PC-9 (cell line): ENCODE data around the gene SYTL2. TPM values are rescaled to one million over a fixed set of nuclear protein-coding genes. Genes with fewer than 3 reads are reported as not detected.

Experiments used
- BruUV-seq: library from RNA; stranded (reverse); fragments of 400-500 nt; replicated peaks from 2 replicates; lab custom pipeline; 2021; lab: Mats Ljungman, UMichigan
- CTCF ChIA-PET: fragments of 300-600 bp; sonication (Branson Sonifier 250); formaldehyde crosslinking; loops from one replicate; lab custom pipeline; 2022; ENCODE audit warnings: antibody characterized with exemption; lab: Charles Lee
- POLR2A ChIA-PET: fragments of 300-600 bp; sonication (Branson Sonifier 250); formaldehyde crosslinking; loops from one replicate; lab custom pipeline; 2022; ENCODE audit warnings: antibody characterized with exemption; ENCODE audit not compliant: unreplicated experiment; lab: Charles Lee
- DNase-seq, 2 experiments: peaks; one replicate each; pipeline versions ENCODE4 v3.0.0 to v3.0.0-alpha.2; 2015 to 2022; ENCODE audit warnings: mixed read lengths in 1 of 2
- H2AFZ ChIP-seq: fragments of 200-600 bp; sonication (generic); 2 replicates; pipeline ENCODE4 v1.8.1; 2017; ENCODE audit warnings: antibody characterized with exemption
- H3F3A ChIP-seq: fragments of 200-600 bp; sonication (generic); 2 replicates; pipeline ENCODE4 v1.8.1; 2017; ENCODE audit warnings: antibody characterized with exemption, mild to moderate bottlenecking, low read depth; ENCODE audit not compliant: insufficient read depth
- H3K27ac ChIP-seq: fragments of 200-600 bp; sonication (generic); 2 replicates; pipeline ENCODE4 v1.6.1; 2016; ENCODE audit warnings: mixed run types
- H3K27me3 ChIP-seq: fragments of 200-600 bp; sonication (generic); 2 replicates; pipeline ENCODE4 v1.6.1; 2016; ENCODE audit warnings: low read depth, mixed run types; ENCODE audit not compliant: insufficient read depth
- H3K36me3 ChIP-seq: fragments of 200-600 bp; sonication (generic); 2 replicates; pipeline ENCODE4 v1.6.1; 2016; ENCODE audit warnings: low read depth, mixed run types
- H3K4me1 ChIP-seq: fragments of 200-600 bp; sonication (generic); replicated peaks from 2 replicates; pipeline ENCODE4 v1.6.1; 2016; ENCODE audit warnings: mixed run types; ENCODE audit not compliant: insufficient read depth
- H3K4me2 ChIP-seq: fragments of 200-600 bp; sonication (generic); 2 replicates; pipeline ENCODE4 v1.6.1; 2017; ENCODE audit warnings: mixed run types
- H3K4me3 ChIP-seq: fragments of 200-600 bp; sonication (generic); 2 replicates; pipeline ENCODE4 v1.6.1; 2016; ENCODE audit warnings: mixed run types
- H3K79me2 ChIP-seq: fragments of 200-600 bp; sonication (generic); 2 replicates; pipeline ENCODE4 v1.6.1; 2017; ENCODE audit warnings: low read depth, mixed run types
- H3K9me2 ChIP-seq: fragments of 200-600 bp; sonication (generic); 2 replicates; pipeline ENCODE4 v1.8.1; 2017; ENCODE audit warnings: mild to moderate bottlenecking; ENCODE audit not compliant: insufficient read depth
- H3K9me3 ChIP-seq: fragments of 200-600 bp; sonication (generic); 2 replicates; pipeline ENCODE4 v1.8.1; 2016; ENCODE audit warnings: low read depth; ENCODE audit not compliant: insufficient read depth
- H4K20me1 ChIP-seq: fragments of 200-600 bp; sonication (generic); 2 replicates; pipeline ENCODE4 v1.8.1; 2017; ENCODE audit not compliant: insufficient read depth
- EZH2 ChIP-seq: fragments of 200-600 bp; sonication (generic); IDR thresholded peaks from 2 replicates; pipeline ENCODE4 v1.8.0; 2017; ENCODE audit warnings: antibody characterized with exemption, low read depth
- intact Hi-C: fragments of 100-400 bp; cut with micrococcal nuclease; formaldehyde crosslinking; loops from one replicate; pipeline ENCODE4 v1.10.0; 2022; ENCODE audit not compliant: unreplicated experiment
- total RNA-seq: library from RNA; stranded (reverse); gene quantifications from 2 replicates; pipeline ENCODE4 v1.2.3, GENCODE V29; 2021
- TF ChIP-seq, protein P1 (sequence below): fragments of 200-600 bp; sonication (generic); conservative IDR thresholded peaks from 2 replicates; pipeline ENCODE4 v1.6.1; 2017; ENCODE audit warnings: mixed run types, antibody characterized with exemption, mild to moderate bottlenecking, moderate library complexity

Gene SYTL2
- total RNA-seq, 1 experiment from 2014 or later = 13.3 TPM

DNA sequence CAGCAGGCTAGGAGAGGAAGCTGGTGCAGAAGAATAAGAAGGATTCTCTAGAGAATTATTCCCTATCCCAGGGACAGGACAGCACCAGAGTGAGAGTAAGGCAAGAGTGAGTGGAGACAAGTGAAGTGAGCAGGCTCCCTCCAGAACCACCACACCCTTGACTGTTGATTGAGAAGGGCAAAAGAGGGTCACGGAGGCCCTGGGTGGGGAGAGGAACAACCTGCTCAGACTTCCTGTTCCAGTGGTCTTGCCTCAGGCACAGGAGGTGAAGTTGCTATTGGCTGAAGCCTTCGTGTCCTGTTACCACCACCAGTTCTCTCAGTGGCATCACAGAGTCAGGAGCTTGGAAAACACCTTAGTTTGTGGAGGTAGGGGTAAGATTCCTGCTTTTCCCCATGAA is 73.2 kb downstream of the SYTL2 start:
- H3K9me3 ChIP-seq = no peaks in the 10 kb centered on the region
- ChIA-PET CTCF (interaction anchor here (0.6 kb wide), 1 partner anchor 22 kb away, joined by 4 read pairs; no protein-coding TSS in a partner anchor), POLR2A (no interaction called here)
- peak; percentile 68 to 90 for DNase-seq
- H3K4me3 ChIP-seq = peak overlapping the region; percentile 32; the same call in 1 of the 2 replicates
- H4K20me1 ChIP-seq = no peaks in the 10 kb centered on the region
- H3K36me3 ChIP-seq = 0 out of 2 replicates have a peak, but pooled peaks cover 9% of the 10 kb centered on the region
- peaks cover 37% of the 10 kb centered on the region for H3F3A ChIP-seq
- no peaks in the 10 kb centered on the region for H3K9me2 ChIP-seq
- H3K27ac ChIP-seq = peak overlapping the region; percentile 79
- intact Hi-C loops = no loop called here
- H3K27me3 ChIP-seq = no peaks in the 10 kb centered on the region
- TF ChIP-seq, protein P1, sequence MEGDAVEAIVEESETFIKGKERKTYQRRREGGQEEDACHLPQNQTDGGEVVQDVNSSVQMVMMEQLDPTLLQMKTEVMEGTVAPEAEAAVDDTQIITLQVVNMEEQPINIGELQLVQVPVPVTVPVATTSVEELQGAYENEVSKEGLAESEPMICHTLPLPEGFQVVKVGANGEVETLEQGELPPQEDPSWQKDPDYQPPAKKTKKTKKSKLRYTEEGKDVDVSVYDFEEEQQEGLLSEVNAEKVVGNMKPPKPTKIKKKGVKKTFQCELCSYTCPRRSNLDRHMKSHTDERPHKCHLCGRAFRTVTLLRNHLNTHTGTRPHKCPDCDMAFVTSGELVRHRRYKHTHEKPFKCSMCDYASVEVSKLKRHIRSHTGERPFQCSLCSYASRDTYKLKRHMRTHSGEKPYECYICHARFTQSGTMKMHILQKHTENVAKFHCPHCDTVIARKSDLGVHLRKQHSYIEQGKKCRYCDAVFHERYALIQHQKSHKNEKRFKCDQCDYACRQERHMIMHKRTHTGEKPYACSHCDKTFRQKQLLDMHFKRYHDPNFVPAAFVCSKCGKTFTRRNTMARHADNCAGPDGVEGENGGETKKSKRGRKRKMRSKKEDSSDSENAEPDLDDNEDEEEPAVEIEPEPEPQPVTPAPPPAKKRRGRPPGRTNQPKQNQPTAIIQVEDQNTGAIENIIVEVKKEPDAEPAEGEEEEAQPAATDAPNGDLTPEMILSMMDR = no peak
- TF ChIP-seq EZH2 = no peak
- H3K79me2 ChIP-seq = no peaks in the 10 kb centered on the region; the same call in 1 of the 2 replicates
- peak overlapping the region; percentile 72 for H3K4me2 ChIP-seq
- H3K4me1 ChIP-seq = peaks cover 68% of the 10 kb centered on the region
- no TSS peak for BruUV-seq
- peak overlapping the region; percentile 39 for H2AFZ ChIP-seq

DNA sequence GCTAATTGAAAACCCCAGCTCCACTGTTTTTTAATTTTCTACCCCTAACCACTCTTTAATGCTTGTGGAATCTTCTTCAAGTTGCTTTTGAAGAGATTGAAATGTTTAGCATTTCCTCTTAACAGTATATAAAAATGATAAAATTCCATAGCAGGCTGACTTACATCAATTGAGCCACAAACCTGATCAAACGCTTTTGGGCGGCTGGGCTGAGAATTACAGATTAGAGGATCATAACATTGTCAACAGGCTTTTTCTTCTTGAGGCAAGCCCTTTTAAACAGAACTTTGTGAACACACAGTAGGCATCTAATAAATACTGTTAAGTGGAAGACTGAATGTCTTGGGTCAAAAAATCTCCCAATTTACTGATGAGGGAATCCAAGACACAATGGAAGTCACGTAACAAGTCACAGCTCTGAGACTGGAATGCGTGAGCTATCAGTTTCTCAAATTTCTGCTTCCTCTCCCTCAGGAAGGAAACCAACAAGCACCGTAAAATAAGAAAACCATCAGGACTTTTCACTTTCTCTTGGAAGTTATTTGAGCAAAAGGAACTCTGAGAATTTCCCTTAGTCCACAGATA is 75.0 kb downstream of the SYTL2 start:
- no peaks in the 10 kb centered on the region for H4K20me1 ChIP-seq
- H3K27me3 ChIP-seq = no peaks in the 10 kb centered on the region
- intact Hi-C loops = no loop called here
- no peak for TF ChIP-seq EZH2
- TF ChIP-seq, protein P1 = no peak
- H3K4me2 ChIP-seq = peak overlapping the region; percentile 72; the same call in 1 of the 2 replicates
- no peaks in the 10 kb centered on the region for H3K9me2 ChIP-seq
- CTCF ChIA-PET = no interaction called here
- no peak overlapping the region for H3K4me3 ChIP-seq
- POLR2A ChIA-PET = no interaction called here
- no peak overlapping the region for H3K27ac ChIP-seq
- BruUV-seq = no TSS peak
- no peaks in the 10 kb centered on the region for H3K9me3 ChIP-seq
- peaks cover 50% of the 10 kb centered on the region for H3K4me1 ChIP-seq
- H3K36me3 ChIP-seq = 0 out of 2 replicates have a peak, but pooled peaks cover 9% of the 10 kb centered on the region
- no peak overlapping the region for H2AFZ ChIP-seq
- peak in 1 of 2 experiments; percentile 46 for DNase-seq
- no peaks in the 10 kb centered on the region; the same call in 1 of the 2 replicates for H3K79me2 ChIP-seq
- H3F3A ChIP-seq = peaks cover 24% of the 10 kb centered on the region

DNA sequence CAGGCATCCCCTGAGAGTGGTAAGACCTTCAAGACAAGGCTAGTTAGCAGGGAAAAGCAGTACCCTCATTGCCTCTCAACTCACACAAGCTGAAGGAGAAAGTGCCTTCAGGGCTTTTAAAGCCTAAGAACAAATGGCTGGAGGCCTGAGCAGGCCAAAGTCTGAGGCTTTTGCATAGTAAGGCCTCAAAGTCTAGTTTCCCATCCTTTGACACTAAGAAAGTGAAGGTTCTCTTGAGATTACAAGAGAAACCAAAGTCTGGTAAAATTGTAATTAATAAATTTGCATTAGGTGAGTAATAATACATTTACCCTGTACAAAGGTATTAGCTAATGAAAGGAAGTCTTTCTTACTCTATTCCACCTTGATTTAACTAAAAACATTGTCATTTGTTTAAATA is 78.0 kb downstream of the SYTL2 start:
- CTCF ChIA-PET = no interaction called here
- H3F3A ChIP-seq = peaks cover 11% of the 10 kb centered on the region
- peaks cover 11% of the 10 kb centered on the region for H3K36me3 ChIP-seq

More for the DNA sequence above, 78.0 kb downstream of the SYTL2 start:
- BruUV-seq = no TSS peak
- H3K27ac ChIP-seq = no peak overlapping the region
- no peaks in the 10 kb centered on the region for H3K9me2 ChIP-seq
- H4K20me1 ChIP-seq = no peaks in the 10 kb centered on the region
- H3K27me3 ChIP-seq = no peaks in the 10 kb centered on the region
- no peaks in the 10 kb centered on the region; the same call in 1 of the 2 replicates for H3K79me2 ChIP-seq
- no peak overlapping the region for H2AFZ ChIP-seq
- intact Hi-C loops = no loop called here
- H3K9me3 ChIP-seq = peaks cover 2% of the 10 kb centered on the region
- peaks cover 20% of the 10 kb centered on the region for H3K4me1 ChIP-seq
- DNase-seq = no peak
- no peak overlapping the region for H3K4me2 ChIP-seq
- no peak for TF ChIP-seq EZH2
- TF ChIP-seq, protein P1 = no peak
- no peak overlapping the region for H3K4me3 ChIP-seq
- POLR2A ChIA-PET = no interaction called here
